IMR-90 (cell line): ENCODE measurements around the gene ELFN1. TPM values are rescaled to one million over a fixed set of nuclear protein-coding genes. Genes with fewer than 3 reads are reported as not detected.

Experiments
- ATAC-seq: fragments of 200-7000 bp; cut with Tn5 transposase; 2 replicates; pipeline ENCODE4 v1.9.1; 2020; ENCODE audit warnings: low read depth, mild to moderate bottlenecking, moderate library complexity
- BruUV-seq: library from RNA; stranded (reverse); fragments of 400-500 nt; replicated peaks from 2 replicates; lab custom pipeline; 2021; lab: Mats Ljungman, UMichigan
- CTCF ChIA-PET: fragments of 300-600 bp; formaldehyde crosslinking; extraction: SDS; loops from one replicate; lab custom pipeline; 2021; ENCODE audit warnings: antibody characterized with exemption; lab: Yijun Ruan, JAX
- POLR2A ChIA-PET: fragments of 300-600 bp; sonication (Branson Sonifier 250); formaldehyde crosslinking; loops from one replicate; lab custom pipeline; 2022; ENCODE audit warnings: antibody characterized with exemption; ENCODE audit not compliant: unreplicated experiment; lab: Charles Lee
- DNase-seq: peaks from one replicate; pipeline ENCODE4 v3.0.0; 2013
- H2AFZ ChIP-seq: replicated peaks from 2 replicates; pipeline ENCODE3; 2013; ENCODE audit warnings: low read length, mild to moderate bottlenecking; ENCODE audit not compliant: poor library complexity
- H2AK5ac ChIP-seq: 2 replicates; pipeline ENCODE4 v1.6.1; 2013; ENCODE audit warnings: low read depth, low read length, inconsistent platforms
- H2AK9ac ChIP-seq: replicated peaks from 2 replicates; pipeline ENCODE3; 2013; ENCODE audit warnings: mild to moderate bottlenecking, low read depth, low read length, moderate library complexity; ENCODE audit not compliant: poor library complexity
- H2BK120ac ChIP-seq: 2 replicates; pipeline ENCODE4 v1.6.1; 2013; ENCODE audit warnings: low read depth, low read length, inconsistent platforms
- H2BK15ac ChIP-seq: 3 replicates; pipeline ENCODE4 v1.6.1; 2013; ENCODE audit warnings: low read depth, low read length, inconsistent platforms
- H2BK20ac ChIP-seq: 2 replicates; pipeline ENCODE4 v1.6.1; 2013; ENCODE audit warnings: low read depth, mild to moderate bottlenecking, inconsistent platforms, low read length, moderate library complexity
- H2BK5ac ChIP-seq: 2 replicates; pipeline ENCODE4 v1.6.1; 2013; ENCODE audit warnings: mild to moderate bottlenecking, low read depth, low read length, inconsistent platforms; ENCODE audit not compliant: poor library complexity, severe bottlenecking
- H3K14ac ChIP-seq: replicated peaks from 2 replicates; pipeline ENCODE4 v1.6.1; 2013; ENCODE audit warnings: low read depth, low read length, inconsistent platforms
- H3K18ac ChIP-seq: 2 replicates; pipeline ENCODE4 v1.6.1; 2013; ENCODE audit warnings: low read depth, low read length, control low read depth
- H3K23ac ChIP-seq: 2 replicates; pipeline ENCODE4 v1.6.1; 2013; ENCODE audit warnings: low read depth, low read length, inconsistent platforms
- H3K27ac ChIP-seq: 2 replicates; pipeline ENCODE4 v1.5.1; 2013; ENCODE audit warnings: mild to moderate bottlenecking, control low read depth, low read length; ENCODE audit not compliant: insufficient read depth
- H3K27me3 ChIP-seq: 2 replicates; pipeline ENCODE4 v1.6.1; 2013; ENCODE audit warnings: low read length; ENCODE audit not compliant: control insufficient read depth, insufficient read depth
- H3K36me3 ChIP-seq: 2 replicates; pipeline ENCODE4 v1.6.1; 2013; ENCODE audit warnings: low read length, mixed read lengths; ENCODE audit not compliant: control insufficient read depth, insufficient read depth
- H3K4ac ChIP-seq: 2 replicates; pipeline ENCODE4 v1.6.1; 2013; ENCODE audit warnings: low read depth, low read length, inconsistent platforms
- H3K4me1 ChIP-seq: 2 replicates; pipeline ENCODE4 v1.6.1; 2013; ENCODE audit warnings: low read length, mixed read lengths; ENCODE audit not compliant: control insufficient read depth, insufficient read depth
- H3K4me2 ChIP-seq: 2 replicates; pipeline ENCODE4 v1.6.1; 2013; ENCODE audit warnings: low read depth, mild to moderate bottlenecking, control low read depth, low read length, moderate library complexity
- H3K4me3 ChIP-seq: 2 replicates; pipeline ENCODE4 v1.5.1; 2013; ENCODE audit warnings: low read depth, mild to moderate bottlenecking, control low read depth, low read length, moderate library complexity; ENCODE audit not compliant: insufficient read depth
- H3K56ac ChIP-seq: 2 replicates; pipeline ENCODE4 v1.6.1; 2013; ENCODE audit warnings: low read length, inconsistent platforms; ENCODE audit not compliant: insufficient read depth; ENCODE audit errors: extremely low read depth
- H3K79me1 ChIP-seq, 2 experiments: 2 replicates each; pipeline ENCODE4 v1.6.1; 2013; ENCODE audit warnings: low read length in 2 of 2, inconsistent platforms in 1 of 2, low read depth in 1 of 2
- H3K9ac ChIP-seq: 2 replicates; pipeline ENCODE4 v1.6.1; 2013; ENCODE audit warnings: low read depth, low read length, control low read depth
- H3K9me1 ChIP-seq: 2 replicates; pipeline ENCODE4 v1.6.1; 2013; ENCODE audit warnings: low read length, inconsistent platforms; ENCODE audit not compliant: insufficient read depth
- H3K9me3 ChIP-seq: 2 replicates; pipeline ENCODE4 v1.6.1; 2013; ENCODE audit warnings: low read length; ENCODE audit not compliant: control insufficient read depth, insufficient read depth
- H4K20me1 ChIP-seq: 2 replicates; pipeline ENCODE4 v1.6.1; 2013; ENCODE audit warnings: low read length, inconsistent platforms; ENCODE audit not compliant: insufficient read depth
- H4K5ac ChIP-seq: 2 replicates; pipeline ENCODE4 v1.6.1; 2013; ENCODE audit warnings: mild to moderate bottlenecking, low read depth, low read length, control low read depth
- H4K8ac ChIP-seq, 2 experiments: 2 replicates each; pipeline ENCODE4 v1.6.1; 2013; ENCODE audit warnings: low read depth in 2 of 2, low read length in 2 of 2, control low read depth in 1 of 2, inconsistent platforms in 1 of 2
- H4K91ac ChIP-seq: 2 replicates; pipeline ENCODE4 v1.6.1; 2013; ENCODE audit warnings: low read depth, low read length, inconsistent platforms; ENCODE audit not compliant: insufficient read depth
- BHLHE40 ChIP-seq: fragments of 150-350 bp; IDR thresholded peaks from 2 replicates; pipeline ENCODE4 v1.6.1; 2016; ENCODE audit warnings: mild to moderate bottlenecking, low read depth, low read length
- CEBPB ChIP-seq: IDR thresholded peaks from 2 replicates; pipeline ENCODE4 v1.6.1; 2012; ENCODE audit warnings: low read depth, low read length, improper control_type of control experiment
- MAFK ChIP-seq: IDR thresholded peaks from 2 replicates; pipeline ENCODE4 v1.6.1; 2012; ENCODE audit warnings: low read depth, low read length, improper control_type of control experiment
- MAZ ChIP-seq: IDR thresholded peaks from 2 replicates; pipeline ENCODE4 v1.6.1; 2012; ENCODE audit warnings: low read depth, mild to moderate bottlenecking, low read length, improper control_type of control experiment, moderate library complexity, borderline replicate concordance
- MXI1 ChIP-seq: IDR thresholded peaks from 2 replicates; pipeline ENCODE4 v1.6.1; 2012; ENCODE audit warnings: low read depth, mild to moderate bottlenecking, low read length, moderate library complexity, borderline replicate concordance
- POLR2A ChIP-seq: IDR thresholded peaks from 2 replicates; pipeline ENCODE4 v1.6.1; 2012; ENCODE audit warnings: mild to moderate bottlenecking, low read depth, low read length
- RCOR1 ChIP-seq: IDR thresholded peaks from 2 replicates; pipeline ENCODE4 v1.6.1; 2012; ENCODE audit warnings: mild to moderate bottlenecking, low read length, improper control_type of control experiment; ENCODE audit not compliant: insufficient replicate concordance
- RFX5 ChIP-seq: IDR thresholded peaks from 2 replicates; pipeline ENCODE4 v1.8.0; 2012; ENCODE audit warnings: low read depth, mild to moderate bottlenecking, low read length, moderate library complexity
- WGBS, 2 experiments: methylation state at CpG; one replicate each; pipeline versions ENCODE4 v1.1.5 to v1.1.7; 2013; ENCODE audit warnings: missing lambda C conversion rate in 2 of 2; ENCODE audit not compliant: insufficient read length in 1 of 2; ENCODE audit errors: extremely low coverage in 2 of 2; 5-methylcytosine and 5-hydroxymethylcytosine counted together
- dilution Hi-C: fragments of 300-500 bp; cut with HindIII; formaldehyde crosslinking; loops from one replicate; pipeline ENCODE4 v1.14.3; 2018; ENCODE audit warnings: low sequenced_read_pairs; ENCODE audit not compliant: unreplicated experiment
- in situ Hi-C: fragments of 300-500 bp; cut with MboI; formaldehyde crosslinking; loops from 3 replicates; pipeline ENCODE4 v1.14.3; 2019; ENCODE audit warnings: low sequenced_read_pairs, inconsistent platforms, mixed read lengths
- intact Hi-C: fragments of 100-400 bp; cut with micrococcal nuclease; formaldehyde crosslinking; loops from 2 replicates; pipeline ENCODE4 v1.10.0; 2022
- polyA plus RNA-seq, 3 experiments: library from polyadenylated mRNA; depleted of rRNA; stranded (reverse); fragments of >200 nt; gene quantifications; 2 replicates each; pipeline ENCODE4 v1.2.3, GENCODE V29; 2012; ENCODE audit warnings: low replicate concordance in 1 of 3
- total RNA-seq: library from RNA; depleted of rRNA; stranded (reverse); fragments of >200 nt; gene quantifications from 2 replicates; pipeline ENCODE4 v1.2.3, GENCODE V29; 2012
- TF ChIP-seq, protein P1 (sequence below): fragments of 150-350 bp; IDR thresholded peaks from 2 replicates; pipeline ENCODE4 v1.6.1; 2017; ENCODE audit warnings: mild to moderate bottlenecking, antibody characterized with exemption, low read length, low read depth

Gene ELFN1
- total and polyA plus RNA-seq, 2 of the 4 experiments (the other 2 are of a cell fraction), result 1.6 to 5.2 TPM

DNA sequence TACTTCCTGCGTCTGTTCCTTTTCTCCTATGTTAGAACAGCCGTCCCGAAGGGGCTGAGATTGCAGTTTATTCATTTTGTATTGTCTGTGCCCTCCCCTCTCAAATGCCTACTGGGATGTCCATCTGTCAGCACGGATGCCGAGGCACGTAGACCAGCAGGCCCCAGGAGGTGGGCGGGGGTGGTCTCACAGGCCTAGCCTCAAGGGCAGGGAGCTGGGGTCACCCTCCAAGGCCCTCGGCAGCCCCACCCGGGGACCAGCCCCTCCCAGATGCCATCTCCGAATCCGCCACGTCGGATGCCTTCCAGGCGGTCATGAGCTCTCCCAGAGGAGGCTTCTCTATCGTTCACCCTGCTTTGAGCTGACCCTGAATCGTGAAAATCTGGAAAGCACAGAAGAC lies 59.7 kb downstream of the ELFN1 start:
- Histone ChIP-seq H3K4ac (no peak overlapping the region), H3K14ac (no peak overlapping the region), H3K9me3 (peaks cover 15% of the 10 kb centered on the region), H3K23ac (no peak overlapping the region), H3K36me3 (no peaks in the 10 kb centered on the region), H4K8ac (no peak overlapping the region), H2BK20ac (no peak overlapping the region), H3K79me1 (no peaks in the 10 kb centered on the region), H3K27ac (no peak overlapping the region), H4K5ac (no peak overlapping the region), H4K91ac (no peak overlapping the region), H3K4me3 (no peak overlapping the region), H2BK120ac (no peak overlapping the region), H3K56ac (no peak overlapping the region), H3K27me3 (peaks cover 13% of the 10 kb centered on the region), H3K9me1 (no peaks in the 10 kb centered on the region), H2AK9ac (no peak overlapping the region), H3K4me1 (no peaks in the 10 kb centered on the region), H2AK5ac (no peak overlapping the region), H3K18ac (no peak overlapping the region), H2BK5ac (no peak overlapping the region), H4K20me1 (no peaks in the 10 kb centered on the region; the same call in 1 of the 2 replicates), H2AFZ (no peak overlapping the region), H3K4me2 (no peak overlapping the region), H2BK15ac (no peak overlapping the region), H3K9ac (no peak overlapping the region)
- no CpG with 5 or more reads among the region's 16 CpGs for WGBS, 2 experiments
- TF ChIP-seq CEBPB (no peak), BHLHE40 (no peak), RFX5 (no peak), RCOR1 (no peak), MXI1 (no peak), POLR2A (no peak), MAFK (no peak), MAZ (no peak)
- TF ChIP-seq, protein P1, sequence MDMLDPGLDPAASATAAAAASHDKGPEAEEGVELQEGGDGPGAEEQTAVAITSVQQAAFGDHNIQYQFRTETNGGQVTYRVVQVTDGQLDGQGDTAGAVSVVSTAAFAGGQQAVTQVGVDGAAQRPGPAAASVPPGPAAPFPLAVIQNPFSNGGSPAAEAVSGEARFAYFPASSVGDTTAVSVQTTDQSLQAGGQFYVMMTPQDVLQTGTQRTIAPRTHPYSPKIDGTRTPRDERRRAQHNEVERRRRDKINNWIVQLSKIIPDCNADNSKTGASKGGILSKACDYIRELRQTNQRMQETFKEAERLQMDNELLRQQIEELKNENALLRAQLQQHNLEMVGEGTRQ, result no peak
- in situ Hi-C loops (no loop called here), intact Hi-C loops (no loop called here), dilution Hi-C loops (no loop called here)
- ChIA-PET CTCF (no interaction called here), POLR2A (no interaction called here)
- no TSS peak for BruUV-seq
- DNase-seq (no peak), ATAC-seq (no peak)
